ENCODE measurements around the gene SIGLEC1.

The SIGLEC1 gene

DNA sequence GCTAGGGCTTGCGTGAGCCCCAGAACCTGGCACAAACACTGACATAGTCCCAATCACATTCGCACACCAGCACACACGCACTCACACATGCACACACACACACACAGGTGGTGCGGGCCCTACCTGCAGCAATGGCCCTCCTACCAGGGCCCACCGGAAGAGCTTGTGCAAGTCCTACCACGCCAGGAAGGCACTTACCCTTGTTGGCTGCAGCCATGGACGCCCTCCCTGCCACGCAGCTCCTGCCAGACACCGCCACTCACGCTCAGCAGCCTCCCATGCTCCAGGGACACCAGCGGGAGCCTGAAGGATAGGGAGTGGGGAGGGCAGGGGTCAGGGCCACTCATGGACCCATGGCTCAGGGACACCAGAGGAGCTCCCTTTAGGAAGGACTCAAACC is 47.5 kb upstream of the SIGLEC1 start (continued):
- TF ChIP-seq, protein P1, sequence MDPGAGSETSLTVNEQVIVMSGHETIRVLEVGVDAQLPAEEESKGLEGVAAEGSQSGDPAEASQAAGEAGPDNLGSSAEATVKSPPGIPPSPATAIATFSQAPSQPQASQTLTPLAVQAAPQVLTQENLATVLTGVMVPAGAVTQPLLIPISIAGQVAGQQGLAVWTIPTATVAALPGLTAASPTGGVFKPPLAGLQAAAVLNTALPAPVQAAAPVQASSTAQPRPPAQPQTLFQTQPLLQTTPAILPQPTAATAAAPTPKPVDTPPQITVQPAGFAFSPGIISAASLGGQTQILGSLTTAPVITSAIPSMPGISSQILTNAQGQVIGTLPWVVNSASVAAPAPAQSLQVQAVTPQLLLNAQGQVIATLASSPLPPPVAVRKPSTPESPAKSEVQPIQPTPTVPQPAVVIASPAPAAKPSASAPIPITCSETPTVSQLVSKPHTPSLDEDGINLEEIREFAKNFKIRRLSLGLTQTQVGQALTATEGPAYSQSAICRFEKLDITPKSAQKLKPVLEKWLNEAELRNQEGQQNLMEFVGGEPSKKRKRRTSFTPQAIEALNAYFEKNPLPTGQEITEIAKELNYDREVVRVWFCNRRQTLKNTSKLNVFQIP (CRISPR knock-in tag; IDR thresholded peaks at IDR 0.05; ENCODE audit: borderline replicate concordance, low read depth) = no peak
- no peak for TF ChIP-seq ESRRG (CRISPR knock-in tag; IDR thresholded peaks at IDR 0.05)
- TF ChIP-seq, protein P2, sequence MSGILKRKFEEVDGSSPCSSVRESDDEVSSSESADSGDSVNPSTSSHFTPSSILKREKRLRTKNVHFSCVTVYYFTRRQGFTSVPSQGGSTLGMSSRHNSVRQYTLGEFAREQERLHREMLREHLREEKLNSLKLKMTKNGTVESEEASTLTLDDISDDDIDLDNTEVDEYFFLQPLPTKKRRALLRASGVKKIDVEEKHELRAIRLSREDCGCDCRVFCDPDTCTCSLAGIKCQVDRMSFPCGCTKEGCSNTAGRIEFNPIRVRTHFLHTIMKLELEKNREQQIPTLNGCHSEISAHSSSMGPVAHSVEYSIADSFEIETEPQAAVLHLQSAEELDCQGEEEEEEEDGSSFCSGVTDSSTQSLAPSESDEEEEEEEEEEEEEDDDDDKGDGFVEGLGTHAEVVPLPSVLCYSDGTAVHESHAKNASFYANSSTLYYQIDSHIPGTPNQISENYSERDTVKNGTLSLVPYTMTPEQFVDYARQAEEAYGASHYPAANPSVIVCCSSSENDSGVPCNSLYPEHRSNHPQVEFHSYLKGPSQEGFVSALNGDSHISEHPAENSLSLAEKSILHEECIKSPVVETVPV (CRISPR knock-in tag; IDR thresholded peaks at IDR 0.05) = no peak

DNA sequence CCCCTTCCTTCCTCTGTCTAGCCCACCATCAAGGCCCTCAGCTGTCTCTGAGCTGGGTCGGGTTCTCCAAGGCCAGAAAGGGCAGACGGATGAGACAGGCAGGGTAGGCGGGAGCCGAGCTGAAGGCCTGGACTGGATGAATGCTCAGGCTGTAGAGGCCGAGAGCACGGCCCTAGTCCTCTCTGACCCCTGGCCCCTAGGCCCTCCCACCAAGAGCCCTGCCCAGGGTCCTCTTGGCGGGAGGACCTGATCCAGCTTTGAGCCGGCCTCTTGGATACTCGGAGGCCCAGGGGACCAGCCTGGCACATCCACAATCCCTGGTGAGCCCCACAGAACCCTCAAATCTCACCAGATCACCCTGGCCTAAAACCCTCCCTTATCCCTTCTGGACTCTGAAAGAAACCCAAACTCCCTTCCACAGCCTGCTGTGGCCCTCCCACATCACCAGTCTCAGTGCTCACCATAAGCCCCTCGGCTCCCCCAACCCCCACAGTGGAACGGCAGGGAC is 47.0 kb upstream of the SIGLEC1 start:
- TF ChIP-seq ZFP30 (CRISPR knock-in tag; IDR thresholded peaks at IDR 0.05) (no peak), PPARA (CRISPR knock-in tag; IDR thresholded peaks at IDR 0.05; ENCODE audit: borderline replicate concordance) (no peak)
- TF ChIP-seq, protein P3, sequence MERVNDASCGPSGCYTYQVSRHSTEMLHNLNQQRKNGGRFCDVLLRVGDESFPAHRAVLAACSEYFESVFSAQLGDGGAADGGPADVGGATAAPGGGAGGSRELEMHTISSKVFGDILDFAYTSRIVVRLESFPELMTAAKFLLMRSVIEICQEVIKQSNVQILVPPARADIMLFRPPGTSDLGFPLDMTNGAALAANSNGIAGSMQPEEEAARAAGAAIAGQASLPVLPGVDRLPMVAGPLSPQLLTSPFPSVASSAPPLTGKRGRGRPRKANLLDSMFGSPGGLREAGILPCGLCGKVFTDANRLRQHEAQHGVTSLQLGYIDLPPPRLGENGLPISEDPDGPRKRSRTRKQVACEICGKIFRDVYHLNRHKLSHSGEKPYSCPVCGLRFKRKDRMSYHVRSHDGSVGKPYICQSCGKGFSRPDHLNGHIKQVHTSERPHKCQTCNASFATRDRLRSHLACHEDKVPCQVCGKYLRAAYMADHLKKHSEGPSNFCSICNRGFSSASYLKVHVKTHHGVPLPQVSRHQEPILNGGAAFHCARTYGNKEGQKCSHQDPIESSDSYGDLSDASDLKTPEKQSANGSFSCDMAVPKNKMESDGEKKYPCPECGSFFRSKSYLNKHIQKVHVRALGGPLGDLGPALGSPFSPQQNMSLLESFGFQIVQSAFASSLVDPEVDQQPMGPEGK (CRISPR knock-in tag; IDR thresholded peaks at IDR 0.05; ENCODE audit: borderline replicate concordance) = no peak
- ATAC-seq = no peak

DNA sequence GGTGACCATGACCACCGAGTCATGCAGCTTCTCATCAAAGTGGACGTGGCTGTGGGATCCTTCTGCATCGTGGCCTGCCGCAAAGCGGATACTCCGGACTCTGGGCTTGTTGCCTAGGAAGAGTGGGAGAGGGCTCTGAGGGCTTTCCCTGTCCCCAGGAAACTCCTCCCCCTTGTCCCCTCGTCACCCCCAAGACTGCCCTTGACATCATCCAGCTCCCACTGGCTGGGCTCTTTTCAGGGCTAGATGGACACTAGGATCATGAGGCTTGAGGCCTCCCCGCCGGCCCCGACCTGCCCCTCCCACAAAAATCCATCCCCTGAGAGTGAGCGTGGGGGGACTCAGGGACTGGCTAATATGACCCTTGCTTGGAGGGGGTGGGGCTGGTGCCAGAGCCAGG is 46.2 kb upstream of the SIGLEC1 start:
- TF ChIP-seq BACH2 (CRISPR knock-in tag; IDR thresholded peaks at IDR 0.05; ENCODE audit: borderline replicate concordance) (no peak), CSDC2 (CRISPR knock-in tag; IDR thresholded peaks at IDR 0.05) (no peak), OSR1 (CRISPR knock-in tag; IDR thresholded peaks at IDR 0.05) (no peak), ZNF70 (CRISPR knock-in tag; IDR thresholded peaks at IDR 0.05) (no peak), ZNF565 (CRISPR knock-in tag; conservative IDR thresholded peaks at IDR 0.05; ENCODE audit: low read depth) (no peak), ZFP3 (CRISPR knock-in tag; IDR thresholded peaks at IDR 0.05) (no peak), ZFP30 (CRISPR knock-in tag; IDR thresholded peaks at IDR 0.05) (no peak), ESRRG (CRISPR knock-in tag; IDR thresholded peaks at IDR 0.05) (no peak), ZNF8 (CRISPR knock-in tag; IDR thresholded peaks at IDR 0.05) (no peak), GLIS3 (CRISPR knock-in tag; IDR thresholded peaks at IDR 0.05) (no peak)
- TF ChIP-seq, protein P4, sequence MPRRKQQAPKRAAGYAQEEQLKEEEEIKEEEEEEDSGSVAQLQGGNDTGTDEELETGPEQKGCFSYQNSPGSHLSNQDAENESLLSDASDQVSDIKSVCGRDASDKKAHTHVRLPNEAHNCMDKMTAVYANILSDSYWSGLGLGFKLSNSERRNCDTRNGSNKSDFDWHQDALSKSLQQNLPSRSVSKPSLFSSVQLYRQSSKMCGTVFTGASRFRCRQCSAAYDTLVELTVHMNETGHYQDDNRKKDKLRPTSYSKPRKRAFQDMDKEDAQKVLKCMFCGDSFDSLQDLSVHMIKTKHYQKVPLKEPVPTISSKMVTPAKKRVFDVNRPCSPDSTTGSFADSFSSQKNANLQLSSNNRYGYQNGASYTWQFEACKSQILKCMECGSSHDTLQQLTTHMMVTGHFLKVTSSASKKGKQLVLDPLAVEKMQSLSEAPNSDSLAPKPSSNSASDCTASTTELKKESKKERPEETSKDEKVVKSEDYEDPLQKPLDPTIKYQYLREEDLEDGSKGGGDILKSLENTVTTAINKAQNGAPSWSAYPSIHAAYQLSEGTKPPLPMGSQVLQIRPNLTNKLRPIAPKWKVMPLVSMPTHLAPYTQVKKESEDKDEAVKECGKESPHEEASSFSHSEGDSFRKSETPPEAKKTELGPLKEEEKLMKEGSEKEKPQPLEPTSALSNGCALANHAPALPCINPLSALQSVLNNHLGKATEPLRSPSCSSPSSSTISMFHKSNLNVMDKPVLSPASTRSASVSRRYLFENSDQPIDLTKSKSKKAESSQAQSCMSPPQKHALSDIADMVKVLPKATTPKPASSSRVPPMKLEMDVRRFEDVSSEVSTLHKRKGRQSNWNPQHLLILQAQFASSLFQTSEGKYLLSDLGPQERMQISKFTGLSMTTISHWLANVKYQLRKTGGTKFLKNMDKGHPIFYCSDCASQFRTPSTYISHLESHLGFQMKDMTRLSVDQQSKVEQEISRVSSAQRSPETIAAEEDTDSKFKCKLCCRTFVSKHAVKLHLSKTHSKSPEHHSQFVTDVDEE (CRISPR knock-in tag; IDR thresholded peaks at IDR 0.05) = no peak
- ATAC-seq = no peak

DNA sequence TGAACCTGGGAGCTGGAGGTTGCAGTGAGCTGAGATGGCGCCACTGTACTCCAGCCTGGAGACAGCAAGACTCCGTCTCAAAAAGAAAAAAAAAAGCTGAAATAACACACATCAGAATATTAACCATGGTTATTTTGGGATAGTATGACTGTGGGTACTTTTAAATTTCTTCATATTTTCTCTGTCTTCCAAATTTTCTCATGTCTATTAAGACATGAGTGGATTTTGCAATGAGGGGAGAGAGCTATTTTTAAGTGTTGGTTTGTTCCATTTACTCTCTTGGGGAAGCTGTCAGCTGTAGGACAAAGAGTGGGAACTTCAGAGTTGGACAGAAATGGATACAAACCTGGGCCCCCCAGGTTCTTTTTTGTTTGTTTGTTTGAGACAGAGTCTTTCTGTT is 44.9 kb upstream of the SIGLEC1 start:
- no peak for TF ChIP-seq TOX (CRISPR knock-in tag; IDR thresholded peaks at IDR 0.05; ENCODE audit: borderline replicate concordance)
- TF ChIP-seq ZNF8 (CRISPR knock-in tag; IDR thresholded peaks at IDR 0.05) = no peak
- TF ChIP-seq GLIS3 (CRISPR knock-in tag; IDR thresholded peaks at IDR 0.05) = no peak
- TF ChIP-seq CSDC2 (CRISPR knock-in tag; IDR thresholded peaks at IDR 0.05) = no peak
- no peak for TF ChIP-seq TCF4 (CRISPR knock-in tag; IDR thresholded peaks at IDR 0.05; ENCODE audit: borderline replicate concordance)
- TF ChIP-seq, protein P5, sequence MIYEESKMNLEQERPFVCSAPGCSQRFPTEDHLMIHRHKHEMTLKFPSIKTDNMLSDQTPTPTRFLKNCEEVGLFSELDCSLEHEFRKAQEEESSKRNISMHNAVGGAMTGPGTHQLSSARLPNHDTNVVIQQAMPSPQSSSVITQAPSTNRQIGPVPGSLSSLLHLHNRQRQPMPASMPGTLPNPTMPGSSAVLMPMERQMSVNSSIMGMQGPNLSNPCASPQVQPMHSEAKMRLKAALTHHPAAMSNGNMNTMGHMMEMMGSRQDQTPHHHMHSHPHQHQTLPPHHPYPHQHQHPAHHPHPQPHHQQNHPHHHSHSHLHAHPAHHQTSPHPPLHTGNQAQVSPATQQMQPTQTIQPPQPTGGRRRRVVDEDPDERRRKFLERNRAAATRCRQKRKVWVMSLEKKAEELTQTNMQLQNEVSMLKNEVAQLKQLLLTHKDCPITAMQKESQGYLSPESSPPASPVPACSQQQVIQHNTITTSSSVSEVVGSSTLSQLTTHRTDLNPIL (CRISPR knock-in tag; IDR thresholded peaks at IDR 0.05; ENCODE audit: low read depth) = no peak
- no peak for TF ChIP-seq RARB (CRISPR knock-in tag; IDR thresholded peaks at IDR 0.05)
- TF ChIP-seq ESRRG (CRISPR knock-in tag; IDR thresholded peaks at IDR 0.05) = no peak
- TF ChIP-seq ZNF70 (CRISPR knock-in tag; IDR thresholded peaks at IDR 0.05) = no peak
- TF ChIP-seq, protein P4 (CRISPR knock-in tag; IDR thresholded peaks at IDR 0.05) = no peak
- no peak for TF ChIP-seq PPARA (CRISPR knock-in tag; IDR thresholded peaks at IDR 0.05; ENCODE audit: borderline replicate concordance)
- no peak for TF ChIP-seq ZFP3 (CRISPR knock-in tag; IDR thresholded peaks at IDR 0.05)
- TF ChIP-seq, protein P1 (CRISPR knock-in tag; IDR thresholded peaks at IDR 0.05; ENCODE audit: borderline replicate concordance, low read depth) = no peak
- no peak for TF ChIP-seq ARNTL (CRISPR knock-in tag; IDR thresholded peaks at IDR 0.05; ENCODE audit: borderline replicate concordance, low read depth)
- TF ChIP-seq ZC3H10 (CRISPR knock-in tag; IDR thresholded peaks at IDR 0.05) = no peak
- no peak for TF ChIP-seq ISL1 (CRISPR knock-in tag; IDR thresholded peaks at IDR 0.05)
- TF ChIP-seq ZNF565 (CRISPR knock-in tag; conservative IDR thresholded peaks at IDR 0.05; ENCODE audit: low read depth) = no peak
- ATAC-seq = no peak

Data from SK-N-SH treated with all-trans-retinoic acid at 6 μM for 48 hours (cell line).